SIG-M5 treated with dmso at 0.1 percent for 504 hours (cell line): ENCODE results near the gene CA9.
A peak's percentile ranks its signal among the peaks of the same experiment; 100 is the strongest.

Experiments used
- DNase-seq: peaks from one replicate; lab custom pipeline; 2025; ENCODE audit not compliant: unreplicated experiment; lab: John Stamatoyannopoulos, UW

The CA9 gene

GRCh38 chr9:35651956-35652828 is 21.5 kb upstream of the CA9 start:
- DNase-seq: peak; percentile 59

GRCh38 chr9:35652829-35653209 is 20.9 kb upstream of the CA9 start:
- no peak for DNase-seq

GRCh38 chr9:35653611-35654010 is 20.1 kb upstream of the CA9 start:
- DNase-seq: no peak

GRCh38 chr9:35656348-35656747 is 17.4 kb upstream of the CA9 start:
- DNase-seq: no peak

GRCh38 chr9:35656831-35657545 is 16.7 kb upstream of the CA9 start:
- no peak for DNase-seq

- DNase-seq: peak; percentile 98
Observed at GRCh38 chr9:35657546-35658136, 16.1 kb upstream of the CA9 start, which contains the start of gene RMRP. RMRP (minus strand) TSS chr9:35658019.

GRCh38 chr9:35658137-35658967 is 15.4 kb upstream of the CA9 start, which contains the start of gene CCDC107:
CCDC107 (plus strand) TSS chr9:35658292; CDS start chr9:35658380, 88 bp downstream.
- DNase-seq: peak; percentile 67

GRCh38 chr9:35658968-35659220 is 14.8 kb upstream of the CA9 start:
- DNase-seq: peak; percentile 33

- DNase-seq: no peak
Observed at GRCh38 chr9:35659340-35659739, 14.4 kb upstream of the CA9 start.

- DNase-seq: peak; percentile 17
Observed at GRCh38 chr9:35660966-35661415, 12.7 kb upstream of the CA9 start.

- no peak for DNase-seq
Observed at GRCh38 chr9:35661756-35662350, 11.9 kb upstream of the CA9 start.

- no peak for DNase-seq
Observed at GRCh38 chr9:35662437-35662836, 11.3 kb upstream of the CA9 start.

GRCh38 chr9:35664531-35665470 is 8.9 kb upstream of the CA9 start, which contains the start of gene ARHGEF39:
ARHGEF39 (minus strand) TSS chr9:35665195; CDS start chr9:35665169, 26 bp downstream.
- DNase-seq: peak; percentile 68

GRCh38 chr9:35665471-35665818 is 8.3 kb upstream of the CA9 start:
- DNase-seq: peak; percentile 35

GRCh38 chr9:35666045-35666444 is 7.7 kb upstream of the CA9 start:
- no peak for DNase-seq

- DNase-seq: no peak
Observed at GRCh38 chr9:35666549-35666948, 7.2 kb upstream of the CA9 start.

- no peak for DNase-seq
Observed at GRCh38 chr9:35667939-35668338, 5.8 kb upstream of the CA9 start.

GRCh38 chr9:35669331-35670145 is 4.2 kb upstream of the CA9 start:
- DNase-seq: no peak

- no peak for DNase-seq
Observed at GRCh38 chr9:35674025-35674361, 265 bp downstream of the CA9 start.
